ENCODE data around the gene CCDC149.

- no peak for TF ChIP-seq CTCF (IDR thresholded peaks at IDR 0.05)
- TF ChIP-seq POLR2AphosphoS5 (IDR thresholded peaks at IDR 0.05; ENCODE audit: low read depth, low read length), result no peak
These were observed 111.5 kb downstream of the CCDC149 start for GRCh38 chr4:24801136-24801855.

All from Panc1 (cell line).